NCI-H510A (cell line): ENCODE measurements around the gene GGT5.
"Not testable (repeated sequence)": the region's sequence is repeated elsewhere in the genome, so short reads cannot be mapped to it uniquely, and the experiment has no call there.

ENCODE experiments used
- DNase-seq: peaks from one replicate; lab custom pipeline; 2025; lab: John Stamatoyannopoulos, UW

GGT5 gene

GRCh38 chr22:24182900-24183246 lies 62.0 kb downstream of the GGT5 start:
- not testable (repeated sequence) for DNase-seq

- no peak for DNase-seq
Measured at GRCh38 chr22:24181996-24182899, 62.6 kb downstream of the GGT5 start.

GRCh38 chr22:24181088-24181995 lies 63.5 kb downstream of the GGT5 start, which contains the start of gene SUSD2:
Gene SUSD2 (plus strand): TSS chr22:24181487. CDS start chr22:24181520, 33 bp downstream.
- no peak for DNase-seq

- no peak for DNase-seq
Measured at GRCh38 chr22:24180316-24181087, 64.4 kb downstream of the GGT5 start.

- no peak for DNase-seq
Measured at GRCh38 chr22:24179478-24180210, 65.2 kb downstream of the GGT5 start.

- DNase-seq, result no peak
Measured at GRCh38 chr22:24178502-24179440, 66.1 kb downstream of the GGT5 start.

- DNase-seq, result no peak
Measured at GRCh38 chr22:24178021-24178431, 66.9 kb downstream of the GGT5 start.

GRCh38 chr22:24177456-24177855 lies 67.4 kb downstream of the GGT5 start:
- no peak for DNase-seq

- DNase-seq, result no peak
Measured at GRCh38 chr22:24177045-24177444, 67.8 kb downstream of the GGT5 start.

GRCh38 chr22:24176630-24177029 lies 68.3 kb downstream of the GGT5 start:
- DNase-seq, result no peak

GRCh38 chr22:24176040-24176439 lies 68.8 kb downstream of the GGT5 start:
- DNase-seq, result no peak

- DNase-seq, result no peak
Measured at GRCh38 chr22:24175160-24175808, 69.6 kb downstream of the GGT5 start.

- no peak for DNase-seq
Measured at GRCh38 chr22:24171822-24172221, 73.1 kb downstream of the GGT5 start.

GRCh38 chr22:24170632-24171031 lies 74.2 kb downstream of the GGT5 start:
- DNase-seq, result no peak

GRCh38 chr22:24170188-24170587 lies 74.7 kb downstream of the GGT5 start:
- DNase-seq, result no peak
